GM15510 (cell line): ENCODE data around the gene ZNF100.

ENCODE experiments used
- POLR2A ChIP-seq: IDR thresholded peaks from 3 replicates; pipeline ENCODE4 v1.6.1; 2011; ENCODE audit warnings: borderline replicate concordance; ENCODE audit not compliant: insufficient read length; ENCODE audit errors: extremely low read depth

ZNF100 gene

DNA sequence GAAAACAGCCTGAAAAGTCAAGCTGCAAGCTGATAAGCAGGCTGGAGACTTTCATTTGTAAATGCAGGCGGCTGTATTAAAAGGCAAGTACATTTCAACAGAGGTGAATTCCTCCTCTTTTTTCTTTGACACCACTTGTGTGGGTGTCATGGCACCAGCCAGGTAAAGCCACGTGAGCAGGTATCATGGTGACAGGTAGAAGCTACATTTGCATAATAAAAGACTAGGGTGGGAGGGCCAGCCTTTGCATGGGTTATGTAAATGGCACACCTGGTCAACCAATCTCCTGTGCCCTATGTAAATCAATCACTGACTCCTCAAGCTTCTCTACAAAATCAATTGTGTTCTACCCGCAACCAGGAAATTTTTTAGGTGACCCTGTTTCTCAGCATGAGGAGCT is 68.2 kb downstream of the ZNF100 start:
- TF ChIP-seq POLR2A: no peak

GRCh38 chr19:21698215-21698614 is 69.2 kb downstream of the ZNF100 start:
- no peak for TF ChIP-seq POLR2A

DNA sequence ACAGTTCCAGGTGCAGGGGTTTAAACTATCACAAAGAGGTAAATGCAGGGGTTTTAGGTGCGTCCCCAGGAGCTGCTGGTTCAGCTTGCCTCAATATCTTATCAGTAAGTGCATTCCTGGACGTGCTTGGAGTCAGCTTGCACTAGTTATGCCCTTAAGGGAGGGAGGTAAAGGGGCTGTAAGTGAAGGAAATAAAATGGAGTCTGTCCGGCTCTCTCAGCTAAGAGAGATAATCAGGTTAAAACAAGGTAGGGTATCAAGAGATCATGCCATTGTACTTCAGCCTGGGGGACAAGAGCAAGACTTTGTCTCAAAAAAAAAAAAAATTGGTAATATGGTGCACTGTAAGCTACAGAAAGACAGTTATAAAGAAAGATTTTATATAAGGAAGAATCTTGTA is 69.7 kb downstream of the ZNF100 start:
- no peak for TF ChIP-seq POLR2A

- TF ChIP-seq POLR2A: no peak
Observed at GRCh38 chr19:21694171-21694906, 73.0 kb downstream of the ZNF100 start.

- TF ChIP-seq POLR2A: no peak
Observed at GRCh38 chr19:21693399-21693798, 74.0 kb downstream of the ZNF100 start.

- no peak for TF ChIP-seq POLR2A
Observed at GRCh38 chr19:21691661-21692060, 75.7 kb downstream of the ZNF100 start.

GRCh38 chr19:21688464-21688863 is 78.9 kb downstream of the ZNF100 start:
- no peak for TF ChIP-seq POLR2A

GRCh38 chr19:21680671-21681070 is 86.7 kb downstream of the ZNF100 start:
- TF ChIP-seq POLR2A: no peak

DNA sequence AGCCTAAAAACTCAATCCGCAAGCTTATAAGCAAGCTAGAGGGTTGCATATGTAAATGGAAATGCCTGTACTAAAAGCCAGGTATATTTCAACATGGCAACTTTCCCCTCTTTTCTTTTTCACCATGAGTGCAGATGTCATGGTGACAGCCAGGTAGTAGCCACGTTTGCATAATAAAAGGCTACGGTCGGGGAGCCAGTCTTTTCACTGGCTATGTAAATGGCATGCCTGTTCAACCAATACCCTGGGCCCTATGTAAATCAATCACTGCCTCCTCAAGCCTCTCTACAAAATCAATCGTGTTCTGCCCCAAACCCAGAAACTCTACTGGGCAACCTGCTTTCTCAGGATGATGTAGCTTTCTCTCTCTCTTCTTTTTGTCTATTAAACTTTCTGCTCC is 87.4 kb downstream of the ZNF100 start:
- no peak for TF ChIP-seq POLR2A

DNA sequence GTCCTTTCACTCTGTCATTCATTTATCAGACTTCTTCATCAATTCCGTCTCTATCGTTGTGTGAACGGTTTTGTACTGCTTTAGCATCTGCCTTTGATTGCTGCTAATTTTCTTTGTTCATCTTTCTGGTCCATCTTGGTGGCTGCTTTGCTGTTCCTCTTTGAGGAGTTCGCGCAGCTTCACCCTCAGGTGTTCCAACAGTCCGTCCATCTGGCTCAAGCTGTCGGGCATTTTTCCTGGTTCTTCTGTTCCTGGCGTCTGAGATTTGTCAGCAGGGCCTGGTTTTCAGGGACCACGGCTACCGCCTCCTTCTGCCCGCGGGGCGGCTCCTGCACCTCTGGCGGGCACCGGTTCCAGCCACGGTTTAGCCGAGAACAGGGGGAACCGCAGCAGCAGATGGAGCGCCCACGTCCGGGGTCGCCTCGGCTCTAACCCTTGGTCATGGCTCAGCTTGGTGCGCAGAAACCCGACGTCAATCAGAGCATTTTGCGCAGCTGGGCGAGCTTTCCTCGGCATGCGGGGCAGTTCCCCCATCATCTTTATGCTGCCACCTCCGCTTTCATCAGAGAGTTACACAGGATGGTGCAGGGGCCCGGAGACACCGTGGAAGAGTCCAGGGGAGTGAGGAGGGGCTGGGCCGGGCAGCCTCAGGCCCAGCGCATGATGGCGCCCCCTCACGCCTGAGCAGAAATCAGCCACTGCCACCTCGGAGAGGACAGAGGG is 89.5 kb downstream of the ZNF100 start:
- TF ChIP-seq POLR2A: no peak

DNA sequence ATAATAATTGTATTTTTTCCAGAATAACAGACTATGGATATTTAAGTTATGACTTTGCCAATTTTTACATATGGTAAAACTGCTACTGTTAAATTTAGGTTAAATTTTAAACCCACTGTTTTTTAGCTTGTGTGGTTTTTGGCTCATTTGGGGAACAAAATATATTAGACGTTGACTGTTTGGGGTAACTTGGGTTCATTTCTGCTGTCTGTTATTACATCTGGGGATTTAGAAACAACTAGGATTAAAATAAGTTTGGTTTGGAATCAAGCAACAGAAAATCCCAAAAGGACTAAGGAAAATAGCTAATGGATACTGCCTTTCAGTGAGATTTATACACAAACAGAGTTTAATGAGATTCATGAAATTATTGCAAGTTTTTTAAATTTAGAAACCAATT is 92.9 kb downstream of the ZNF100 start:
- TF ChIP-seq POLR2A: no peak
